Measurements from ENCODE around the gene CLCN1.

Gene CLCN1

DNA sequence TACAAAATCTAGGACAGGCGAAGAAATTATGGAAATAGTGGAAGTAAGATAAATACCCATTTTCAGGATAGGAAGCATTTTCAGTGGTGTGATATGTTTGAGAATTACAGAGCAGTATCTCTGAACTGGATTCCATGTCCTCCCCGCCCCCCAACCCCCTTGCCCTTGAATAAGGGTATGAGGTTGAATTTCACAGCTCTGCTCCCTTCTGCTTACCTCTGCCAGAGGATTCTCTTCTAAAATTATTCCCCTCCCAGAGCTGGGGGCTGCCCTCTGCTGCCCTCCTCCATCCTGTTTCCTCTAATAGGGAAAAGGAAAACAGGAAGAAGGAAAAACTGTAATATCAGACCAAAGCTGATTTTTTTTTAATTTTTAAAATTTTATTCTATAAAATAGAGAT lies 7.3 kb upstream of the CLCN1 start:
- TF ChIP-seq, protein P1, sequence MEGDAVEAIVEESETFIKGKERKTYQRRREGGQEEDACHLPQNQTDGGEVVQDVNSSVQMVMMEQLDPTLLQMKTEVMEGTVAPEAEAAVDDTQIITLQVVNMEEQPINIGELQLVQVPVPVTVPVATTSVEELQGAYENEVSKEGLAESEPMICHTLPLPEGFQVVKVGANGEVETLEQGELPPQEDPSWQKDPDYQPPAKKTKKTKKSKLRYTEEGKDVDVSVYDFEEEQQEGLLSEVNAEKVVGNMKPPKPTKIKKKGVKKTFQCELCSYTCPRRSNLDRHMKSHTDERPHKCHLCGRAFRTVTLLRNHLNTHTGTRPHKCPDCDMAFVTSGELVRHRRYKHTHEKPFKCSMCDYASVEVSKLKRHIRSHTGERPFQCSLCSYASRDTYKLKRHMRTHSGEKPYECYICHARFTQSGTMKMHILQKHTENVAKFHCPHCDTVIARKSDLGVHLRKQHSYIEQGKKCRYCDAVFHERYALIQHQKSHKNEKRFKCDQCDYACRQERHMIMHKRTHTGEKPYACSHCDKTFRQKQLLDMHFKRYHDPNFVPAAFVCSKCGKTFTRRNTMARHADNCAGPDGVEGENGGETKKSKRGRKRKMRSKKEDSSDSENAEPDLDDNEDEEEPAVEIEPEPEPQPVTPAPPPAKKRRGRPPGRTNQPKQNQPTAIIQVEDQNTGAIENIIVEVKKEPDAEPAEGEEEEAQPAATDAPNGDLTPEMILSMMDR (conservative IDR thresholded peaks at IDR 0.05; ENCODE audit: low read depth, low read length), result no peak
- no peak overlapping the region for H3K4me3 ChIP-seq (IDR thresholded peaks at IDR 0.05; ENCODE audit: insufficient read depth, low read depth, low read length)
- no peak overlapping the region for H3K27ac ChIP-seq
- no peaks in the 10 kb centered on the region for H3K4me1 ChIP-seq (ENCODE audit: low read depth, poor library complexity, severe bottlenecking)
- peaks cover 16% of the 10 kb centered on the region; the same call in 1 of the 2 replicates for H3K36me3 ChIP-seq (ENCODE audit: insufficient read depth)
- H3K4me2 ChIP-seq, result no peak overlapping the region
- no peak overlapping the region for H3K9ac ChIP-seq
- no peaks in the 10 kb centered on the region for H3K79me2 ChIP-seq (ENCODE audit: insufficient read depth, low read depth)
- H4K20me1 ChIP-seq (ENCODE audit: insufficient read depth), result no peaks in the 10 kb centered on the region
- no peak overlapping the region for H2AFZ ChIP-seq (ENCODE audit: low read depth)
- no peaks in the 10 kb centered on the region for H3K27me3 ChIP-seq (ENCODE audit: insufficient read depth, low read depth)

DNA sequence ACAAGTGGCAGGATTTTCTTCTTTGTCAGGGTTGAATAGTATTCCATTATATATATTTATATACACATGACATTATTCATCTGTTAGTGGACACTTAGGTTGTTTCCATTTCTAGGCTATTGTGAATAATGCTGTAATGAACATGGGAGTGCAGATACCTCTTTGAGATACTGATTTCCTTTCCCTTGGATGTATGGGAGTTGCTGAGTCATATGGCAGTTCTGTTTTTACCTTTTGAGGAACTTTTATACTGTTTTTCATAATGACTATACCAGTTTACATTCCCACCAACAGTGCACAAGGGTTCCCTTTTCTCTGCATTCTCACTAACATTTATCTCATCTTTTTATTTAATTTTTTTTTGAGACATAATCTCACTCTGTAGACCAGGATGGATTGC lies 1.8 kb upstream of the CLCN1 start:
- H3K9ac ChIP-seq, result no peak overlapping the region
- no peaks in the 10 kb centered on the region for H3K79me2 ChIP-seq (ENCODE audit: insufficient read depth, low read depth)
- no peaks in the 10 kb centered on the region for H3K36me3 ChIP-seq (ENCODE audit: insufficient read depth)
- H3K4me3 ChIP-seq (IDR thresholded peaks at IDR 0.05; ENCODE audit: insufficient read depth, low read depth, low read length), result no peak overlapping the region
- no peak overlapping the region for H2AFZ ChIP-seq (ENCODE audit: low read depth)
- H3K27me3 ChIP-seq (ENCODE audit: insufficient read depth, low read depth), result no peaks in the 10 kb centered on the region
- no peak overlapping the region for H3K27ac ChIP-seq
- TF ChIP-seq, protein P1 (conservative IDR thresholded peaks at IDR 0.05; ENCODE audit: low read depth, low read length), result no peak
- H3K4me2 ChIP-seq, result no peak overlapping the region
- no peaks in the 10 kb centered on the region for H4K20me1 ChIP-seq (ENCODE audit: insufficient read depth)
- no peaks in the 10 kb centered on the region for H3K4me1 ChIP-seq (ENCODE audit: low read depth, poor library complexity, severe bottlenecking)

DNA sequence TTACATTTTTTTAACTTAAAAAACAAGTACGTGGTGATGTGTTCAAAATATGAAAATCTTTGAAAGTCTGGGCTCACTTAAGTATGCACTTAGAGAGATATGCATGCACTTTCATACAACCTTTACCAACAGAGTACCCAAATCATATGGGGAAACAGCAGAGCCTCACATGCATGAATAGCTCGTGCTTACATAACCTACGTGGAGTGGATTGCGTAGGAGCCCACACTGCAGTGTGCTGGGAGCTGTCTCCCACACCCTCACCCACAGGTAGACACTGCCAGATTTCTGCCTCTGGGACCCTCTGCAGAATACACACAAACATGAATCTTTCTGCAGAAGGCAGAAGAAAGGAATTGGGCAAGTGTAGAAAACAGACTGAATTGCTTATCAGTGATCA lies 581 bp downstream of the CLCN1 start:
- Histone ChIP-seq H3K27ac (no peak overlapping the region), H4K20me1 (ENCODE audit: insufficient read depth) (no peaks in the 10 kb centered on the region), H3K4me2 (no peak overlapping the region), H3K9ac (no peak overlapping the region), H3K27me3 (ENCODE audit: insufficient read depth, low read depth) (no peaks in the 10 kb centered on the region), H3K79me2 (ENCODE audit: insufficient read depth, low read depth) (no peaks in the 10 kb centered on the region), H2AFZ (ENCODE audit: low read depth) (no peak overlapping the region), H3K4me1 (ENCODE audit: low read depth, poor library complexity, severe bottlenecking) (no peaks in the 10 kb centered on the region), H3K4me3 (IDR thresholded peaks at IDR 0.05; ENCODE audit: insufficient read depth, low read depth, low read length) (no peak overlapping the region), H3K36me3 (ENCODE audit: insufficient read depth) (no peaks in the 10 kb centered on the region)
- TF ChIP-seq, protein P1 (conservative IDR thresholded peaks at IDR 0.05; ENCODE audit: low read depth, low read length), result no peak

DNA sequence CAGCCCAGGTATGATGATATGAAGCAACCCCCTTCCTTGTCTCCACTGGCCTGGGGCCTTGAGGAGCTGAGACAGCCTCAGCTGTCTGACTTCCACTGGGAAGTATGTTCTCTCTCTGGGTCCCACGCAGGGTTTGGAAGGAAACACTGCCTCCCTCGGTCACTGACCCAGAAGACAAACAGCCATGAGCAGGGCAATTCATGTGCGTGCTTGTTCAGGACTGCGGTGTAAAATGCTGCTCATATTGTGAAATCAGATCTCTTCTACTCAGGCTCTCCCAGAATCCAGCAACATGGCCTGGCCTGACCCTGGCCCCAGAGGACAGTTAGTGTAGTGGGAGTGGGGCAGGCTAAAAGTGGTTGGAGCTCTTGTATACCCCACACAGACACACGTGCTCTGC lies 2.8 kb downstream of the CLCN1 start:
- Histone ChIP-seq H3K4me3 (IDR thresholded peaks at IDR 0.05; ENCODE audit: insufficient read depth, low read depth, low read length) (no peak overlapping the region), H2AFZ (ENCODE audit: low read depth) (no peak overlapping the region), H3K79me2 (ENCODE audit: insufficient read depth, low read depth) (no peaks in the 10 kb centered on the region), H3K27me3 (ENCODE audit: insufficient read depth, low read depth) (no peaks in the 10 kb centered on the region), H3K27ac (no peak overlapping the region), H4K20me1 (ENCODE audit: insufficient read depth) (no peaks in the 10 kb centered on the region), H3K4me1 (ENCODE audit: low read depth, poor library complexity, severe bottlenecking) (no peaks in the 10 kb centered on the region), H3K9ac (no peak overlapping the region), H3K36me3 (ENCODE audit: insufficient read depth) (no peaks in the 10 kb centered on the region), H3K4me2 (no peak overlapping the region)
- TF ChIP-seq, protein P1 (conservative IDR thresholded peaks at IDR 0.05; ENCODE audit: low read depth, low read length), result no peak
